Loucy (cell line): ENCODE data around the gene B9D2.

ENCODE experiments used
- H2AFZ ChIP-seq: fragments of 200-600 bp; sonication (generic); 2 replicates; pipeline ENCODE4 v1.6.0; 2016; ENCODE audit warnings: antibody characterized with exemption, mild to moderate bottlenecking, low read length, moderate library complexity
- H3F3A ChIP-seq: fragments of 200-600 bp; 2 replicates; pipeline ENCODE4 v1.6.0; 2016; ENCODE audit warnings: antibody characterized with exemption, low read depth, mild to moderate bottlenecking
- H3K27me3 ChIP-seq: fragments of 200-600 bp; sonication (generic); 2 replicates; pipeline ENCODE4 v1.6.1; 2014; ENCODE audit warnings: low read length, mild to moderate bottlenecking; ENCODE audit not compliant: insufficient read depth, poor library complexity, severe bottlenecking
- H3K36me3 ChIP-seq: fragments of 200-600 bp; sonication (generic); 2 replicates; pipeline ENCODE4 v1.6.1; 2016; ENCODE audit warnings: low read length; ENCODE audit not compliant: insufficient read depth
- H3K4me1 ChIP-seq: fragments of 200-600 bp; sonication (generic); 2 replicates; pipeline ENCODE4 v1.5.1; 2014; ENCODE audit warnings: low read length, mild to moderate bottlenecking; ENCODE audit not compliant: insufficient read depth, poor library complexity, severe bottlenecking
- H3K4me2 ChIP-seq: fragments of 200-600 bp; sonication (generic); 2 replicates; pipeline ENCODE4 v1.6.0; 2014; ENCODE audit warnings: antibody characterized with exemption, low read length, low read depth, mild to moderate bottlenecking; ENCODE audit not compliant: poor library complexity, severe bottlenecking
- H3K4me3 ChIP-seq: fragments of 200-600 bp; sonication (generic); 2 replicates; pipeline ENCODE4 v1.5.1; 2014; ENCODE audit warnings: low read length, mild to moderate bottlenecking, mixed read lengths; ENCODE audit not compliant: poor library complexity, severe bottlenecking
- H3K79me2 ChIP-seq: fragments of 200-600 bp; sonication (generic); 2 replicates; pipeline ENCODE4 v1.6.1; 2014; ENCODE audit warnings: low read length; ENCODE audit not compliant: insufficient read depth
- H3K9ac ChIP-seq: fragments of 200-600 bp; sonication (generic); 2 replicates; pipeline ENCODE4 v1.6.0; 2014; ENCODE audit warnings: mild to moderate bottlenecking, low read depth, low read length, moderate library complexity; ENCODE audit not compliant: poor library complexity, severe bottlenecking
- H3K9me2 ChIP-seq: fragments of 200-600 bp; sonication (generic); replicated peaks from 2 replicates; pipeline ENCODE4 v1.6.1; 2016; ENCODE audit warnings: low read depth, low read length, mixed read lengths
- H3K9me3 ChIP-seq: fragments of 200-600 bp; sonication (generic); 2 replicates; pipeline ENCODE4 v1.6.1; 2014; ENCODE audit warnings: mild to moderate bottlenecking, antibody characterized with exemption, low read length, low read depth; ENCODE audit not compliant: insufficient read depth
- H4K20me1 ChIP-seq: fragments of 200-600 bp; sonication (generic); 2 replicates; pipeline ENCODE4 v1.6.0; 2014; ENCODE audit warnings: antibody characterized with exemption, low read length, mild to moderate bottlenecking; ENCODE audit not compliant: insufficient read depth, poor library complexity, severe bottlenecking
- CTCF ChIP-seq: fragments of 200-600 bp; sonication (generic); conservative IDR thresholded peaks from 2 replicates; pipeline ENCODE4 v1.5.1; 2014; ENCODE audit warnings: mild to moderate bottlenecking, antibody characterized with exemption, low read length
- EZH2phosphoT487 ChIP-seq: fragments of 200-600 bp; IDR thresholded peaks from 2 replicates; pipeline ENCODE4 v1.6.1; 2018; ENCODE audit warnings: antibody characterized with exemption, mild to moderate bottlenecking, moderate library complexity, borderline replicate concordance

Gene B9D2

GRCh38 chr19:41364524-41365391 lies 809 bp upstream of the B9D2 start:
- TF ChIP-seq EZH2phosphoT487 (no peak), CTCF (no peak)
- H4K20me1 ChIP-seq, result no peaks in the 10 kb centered on the region
- H3K4me2 ChIP-seq, result peak overlapping the region; percentile 88
- no peaks in the 10 kb centered on the region for H3K9me2 ChIP-seq
- peak overlapping the region; percentile 84 for H3K4me3 ChIP-seq
- H3K9ac ChIP-seq, result peak overlapping the region; percentile 90
- H3K9me3 ChIP-seq, result no peaks in the 10 kb centered on the region
- no peaks in the 10 kb centered on the region for H3K36me3 ChIP-seq
- H3K27me3 ChIP-seq, result no peaks in the 10 kb centered on the region
- no peaks in the 10 kb centered on the region for H3F3A ChIP-seq
- H2AFZ ChIP-seq, result peak overlapping the region; percentile 65
- H3K79me2 ChIP-seq, result peaks cover 21% of the 10 kb centered on the region
- peaks cover 18% of the 10 kb centered on the region for H3K4me1 ChIP-seq

- peaks cover 21% of the 10 kb centered on the region for H3K4me1 ChIP-seq
- TF ChIP-seq EZH2phosphoT487 (no peak), CTCF (no peak)
- H3F3A ChIP-seq, result no peaks in the 10 kb centered on the region
- H4K20me1 ChIP-seq, result no peaks in the 10 kb centered on the region
- H3K9me3 ChIP-seq, result no peaks in the 10 kb centered on the region
- H3K79me2 ChIP-seq, result peaks cover 21% of the 10 kb centered on the region
- H3K4me3 ChIP-seq, result peak overlapping the region; percentile 84
- H3K4me2 ChIP-seq, result peak overlapping the region; percentile 88
- H2AFZ ChIP-seq, result peak overlapping the region; percentile 85
- H3K9ac ChIP-seq, result peak overlapping the region; percentile 90
- H3K36me3 ChIP-seq, result no peaks in the 10 kb centered on the region
- no peaks in the 10 kb centered on the region for H3K27me3 ChIP-seq
- H3K9me2 ChIP-seq, result no peaks in the 10 kb centered on the region
These were observed 587 bp downstream of the B9D2 start for GRCh38 chr19:41363371-41363752.

GRCh38 chr19:41362143-41362847 lies 1.7 kb downstream of the B9D2 start:
- no peak for TF ChIP-seq EZH2phosphoT487
- no peak for TF ChIP-seq CTCF
- Histone ChIP-seq H3K4me2 (peak overlapping the region; percentile 88), H2AFZ (no peak overlapping the region), H3K9ac (no peak overlapping the region), H3K36me3 (no peaks in the 10 kb centered on the region), H3K9me2 (no peaks in the 10 kb centered on the region), H3K79me2 (peaks cover 21% of the 10 kb centered on the region), H3K27me3 (no peaks in the 10 kb centered on the region), H3K4me3 (peak overlapping the region; percentile 84), H3K9me3 (no peaks in the 10 kb centered on the region), H3K4me1 (peaks cover 27% of the 10 kb centered on the region), H4K20me1 (no peaks in the 10 kb centered on the region), H3F3A (no peaks in the 10 kb centered on the region)
